ENCODE measurements around the gene PROP1.
"Not testable (repeated sequence)": the region's sequence is repeated elsewhere in the genome, so short reads cannot be mapped to it uniquely, and the experiment has no call there.

The PROP1 gene

DNA sequence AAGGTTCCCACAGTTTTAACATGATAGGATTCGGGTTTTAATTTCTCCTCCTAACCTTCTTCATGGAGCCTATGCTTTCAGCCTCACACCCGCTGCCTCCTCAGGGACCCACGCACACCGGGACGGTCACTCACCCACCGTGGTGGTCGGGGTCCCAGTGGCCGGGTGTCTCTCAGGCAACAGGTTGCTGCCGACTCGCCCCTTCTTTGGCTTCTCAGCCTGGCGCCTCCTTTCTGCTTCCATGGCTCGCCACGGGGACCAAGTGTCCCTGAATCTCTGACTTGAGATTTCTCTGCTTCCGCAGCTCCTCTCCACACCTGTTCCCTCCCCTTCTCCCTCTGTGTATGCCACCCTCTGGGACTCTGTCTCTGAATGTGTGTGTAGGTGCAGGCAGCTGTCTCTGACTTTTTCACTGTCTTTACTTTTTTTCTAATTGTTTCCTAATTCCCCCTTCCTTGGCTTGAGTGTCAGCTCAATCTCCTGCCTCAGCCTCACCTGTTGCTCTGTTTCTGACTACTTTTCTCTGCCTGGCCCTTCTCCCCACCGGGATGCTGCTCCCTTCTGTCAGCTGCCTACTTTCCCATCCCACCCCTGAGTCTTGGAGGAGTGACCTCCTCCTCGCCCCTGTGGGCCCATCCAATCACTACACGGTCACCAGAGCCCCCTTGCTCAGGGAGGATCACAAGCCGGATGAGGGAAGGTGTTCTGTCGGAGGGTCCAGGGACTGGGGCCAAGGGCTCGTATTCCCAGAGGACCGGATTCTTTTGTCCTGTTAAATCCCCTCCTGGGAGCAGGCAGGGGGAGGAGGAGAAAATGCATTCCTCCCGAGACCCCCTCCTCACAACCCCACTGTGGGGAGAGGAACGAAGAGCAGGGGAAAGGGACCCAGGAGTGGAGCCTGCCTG, at the start of gene PROP1:
Gene PROP1, minus strand, starts transcription at position 552 of the 905 bp plus-strand sequence. Its CDS starts 309 bp downstream, at position 243.
- no peak for DNase-seq

DNA sequence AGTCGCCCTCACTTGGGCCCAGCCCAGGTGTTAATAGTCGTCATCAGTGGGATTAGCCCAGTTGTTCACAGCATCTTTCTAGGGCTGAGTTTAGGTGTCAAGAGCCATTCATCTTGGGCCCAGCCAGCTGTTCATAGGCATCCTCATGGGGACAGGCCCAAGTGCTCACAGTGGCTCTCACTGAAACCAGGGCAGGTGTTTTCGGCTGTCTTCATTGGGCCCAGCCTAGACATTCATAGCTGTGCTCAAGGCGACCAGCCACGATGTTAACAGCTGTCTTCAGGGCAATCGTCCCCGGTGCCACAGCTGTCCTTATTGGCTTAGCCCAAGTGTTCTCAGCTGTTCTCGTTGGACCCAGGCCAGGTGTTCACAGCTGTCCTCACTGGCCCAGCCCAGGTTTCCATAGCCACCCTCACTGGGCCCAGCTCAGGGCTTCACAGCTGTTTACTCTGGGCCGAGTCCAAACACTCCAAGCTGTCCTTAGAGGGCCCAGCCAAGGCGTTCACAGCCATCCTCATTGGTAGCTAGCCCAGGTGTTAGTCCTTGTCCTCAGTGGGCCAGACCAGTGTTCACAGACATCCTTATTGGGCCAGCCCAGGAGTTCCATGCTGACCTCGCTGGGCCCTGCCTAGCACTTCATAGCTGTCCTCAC, 23.5 kb upstream of the PROP1 start:
- not testable (repeated sequence) for DNase-seq

DNA sequence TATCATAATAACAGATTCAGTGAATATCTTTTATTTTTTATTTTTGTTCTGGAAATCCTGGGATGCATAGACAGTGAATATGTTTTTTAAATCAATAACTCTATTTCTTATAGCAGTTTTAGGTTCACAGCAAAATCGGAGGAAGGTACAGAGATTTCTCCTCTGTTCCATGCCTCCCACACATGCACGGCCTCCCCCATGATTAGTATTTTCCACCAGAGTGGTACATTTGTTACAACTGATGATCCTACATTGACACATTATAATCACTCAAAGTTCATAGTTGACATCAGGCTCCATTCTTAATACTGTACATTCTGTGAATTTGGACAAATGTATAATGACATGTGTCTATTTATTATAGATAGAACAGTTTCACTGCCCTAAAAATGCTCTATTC, 16.7 kb upstream of the PROP1 start:
- DNase-seq, result not testable (repeated sequence)

DNA sequence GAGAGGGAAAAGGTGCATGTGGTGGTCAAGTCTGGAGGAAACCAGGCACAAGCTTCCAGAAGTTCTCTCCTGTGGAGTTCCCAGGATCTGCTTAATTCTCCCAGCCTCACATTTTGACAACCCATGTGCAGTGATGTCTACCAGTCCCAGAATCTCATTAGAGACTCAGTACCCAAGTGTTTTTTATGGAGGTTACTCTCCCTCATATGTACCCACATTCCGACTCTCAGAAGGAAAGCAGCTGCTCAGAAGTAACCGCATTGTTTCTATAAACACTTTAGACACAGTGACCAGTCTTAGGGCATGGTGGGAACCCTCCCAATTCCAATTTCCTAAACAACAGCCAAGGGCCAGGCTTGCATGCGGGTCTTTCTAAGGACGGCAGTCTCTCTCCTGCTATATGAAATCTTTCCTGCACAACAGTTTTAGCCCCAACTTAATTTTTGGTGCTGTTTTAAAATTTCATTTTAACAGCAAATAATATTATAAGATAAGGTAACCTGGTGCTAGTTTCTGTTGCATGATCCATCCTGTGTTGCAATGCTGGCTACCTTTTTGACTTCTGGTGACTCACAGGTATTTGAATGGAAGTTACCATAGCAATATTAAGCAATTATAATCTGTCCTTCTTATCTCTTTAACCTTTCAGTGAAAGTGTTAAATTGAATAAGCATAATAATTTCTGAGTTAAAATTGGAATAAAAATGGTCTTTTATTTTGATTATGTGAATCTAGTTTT, 15.9 kb upstream of the PROP1 start:
- DNase-seq, result not testable (repeated sequence)

DNA sequence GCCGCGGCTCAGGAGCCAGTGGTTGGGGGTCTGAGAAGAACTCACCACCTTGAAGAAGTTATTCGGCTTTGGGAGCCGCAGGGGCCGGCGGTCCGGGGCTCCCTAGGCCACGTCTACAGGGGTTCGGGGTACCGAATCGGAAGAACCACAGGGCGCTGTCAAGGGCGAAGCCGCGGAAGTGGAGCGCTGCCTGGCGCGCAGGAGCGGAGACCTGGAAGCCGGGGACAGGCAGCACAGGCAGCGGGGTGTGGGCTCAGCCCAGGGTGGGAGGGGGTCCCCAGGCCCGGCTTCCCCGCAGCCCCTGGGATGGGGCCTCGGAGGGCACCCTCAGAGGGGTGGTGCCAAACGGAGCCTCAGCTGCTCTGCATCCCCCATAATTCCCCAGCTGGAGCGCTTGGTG, 11.2 kb upstream of the PROP1 start:
- not testable (repeated sequence) for DNase-seq

DNA sequence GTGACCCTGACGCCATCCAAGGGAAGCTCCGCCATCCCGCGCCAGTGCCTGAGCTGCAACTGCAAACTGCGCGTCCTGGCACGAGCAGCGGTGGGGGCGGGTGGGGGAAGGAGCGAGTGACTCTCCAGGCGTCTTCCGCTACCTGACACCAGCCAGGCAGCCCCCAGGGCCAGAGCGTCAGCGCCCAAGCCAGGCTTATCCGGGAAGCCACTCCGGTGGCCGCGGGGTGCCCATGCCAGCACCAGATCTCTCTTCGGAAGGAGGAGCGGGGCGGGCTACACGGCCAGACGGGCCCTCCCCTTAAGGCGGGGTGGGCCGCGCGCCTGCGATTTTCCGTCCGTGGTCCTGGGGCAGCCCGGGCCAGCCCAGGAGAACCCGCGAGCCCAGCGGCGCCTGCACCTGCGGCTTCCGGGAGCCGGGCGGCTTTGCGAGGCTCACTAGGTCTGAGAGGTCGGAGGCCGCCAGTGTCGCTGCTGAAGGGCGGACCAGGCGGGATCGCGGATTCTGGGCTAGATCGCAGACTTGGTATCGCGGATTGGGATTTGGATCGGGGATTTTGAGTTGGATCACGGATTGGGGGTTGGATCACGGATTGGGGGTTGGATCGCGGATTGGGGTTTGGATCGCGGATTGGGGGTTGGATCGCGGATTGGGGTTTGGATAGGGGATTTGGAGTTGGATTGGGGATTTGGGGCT, 10.6 kb upstream of the PROP1 start:
- DNase-seq, result peak; percentile 3 to 67

DNA sequence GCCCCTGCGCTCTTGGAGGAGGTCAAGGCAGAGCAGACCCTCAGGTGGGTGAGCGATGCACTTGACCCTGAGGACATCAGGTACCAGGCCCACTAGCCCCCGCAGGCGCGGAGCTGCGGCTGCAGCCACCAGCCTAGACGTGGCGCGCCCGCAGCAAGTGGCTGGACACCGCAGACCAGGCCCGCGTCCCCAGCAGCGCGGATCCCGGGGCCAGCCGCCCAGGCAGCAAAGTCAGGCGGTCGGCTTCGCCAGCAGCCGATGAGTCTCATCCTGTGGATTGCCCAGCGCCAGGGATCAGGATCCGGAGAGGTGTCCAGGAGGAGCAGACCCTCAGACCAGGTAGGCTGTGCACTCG, 10.1 kb upstream of the PROP1 start:
- not testable (repeated sequence) for DNase-seq

DNA sequence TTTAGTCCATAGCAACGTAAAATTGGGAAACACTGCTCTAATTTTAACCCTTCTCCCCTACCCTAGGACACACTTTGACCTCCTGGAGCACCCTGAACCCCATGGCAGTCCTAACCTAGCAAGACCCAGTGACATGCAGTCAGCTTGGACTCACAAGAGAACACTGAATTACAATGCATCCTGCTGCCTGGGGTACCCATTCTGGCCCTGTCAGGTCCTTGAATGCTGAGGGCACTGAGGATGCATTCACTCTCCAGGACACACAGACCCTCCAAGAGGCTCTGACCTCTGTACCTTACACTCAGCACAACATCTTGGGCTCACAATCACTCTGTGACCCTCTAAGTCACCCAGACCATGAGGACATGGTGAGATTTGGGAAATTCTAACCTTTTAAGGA, 1.8 kb upstream of the PROP1 start:
- no peak for DNase-seq

DNA sequence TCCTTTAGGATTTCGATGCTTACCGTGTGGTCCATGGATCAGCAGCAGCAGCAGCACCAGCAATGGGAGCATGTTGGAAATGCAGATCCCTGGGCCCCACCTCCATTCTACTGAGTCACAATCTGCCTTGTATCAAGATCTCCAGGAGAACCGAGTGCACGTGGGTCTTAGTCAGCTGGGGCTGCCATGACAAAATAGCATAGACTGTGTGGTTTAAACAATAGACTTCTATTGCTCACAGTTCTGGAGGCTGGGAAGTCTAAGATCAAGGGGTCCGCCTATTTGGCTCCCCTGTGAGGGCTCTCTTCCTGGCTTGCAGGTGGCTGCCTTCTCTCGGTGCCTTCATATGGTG, 1.3 kb upstream of the PROP1 start:
- no peak for DNase-seq

DNA sequence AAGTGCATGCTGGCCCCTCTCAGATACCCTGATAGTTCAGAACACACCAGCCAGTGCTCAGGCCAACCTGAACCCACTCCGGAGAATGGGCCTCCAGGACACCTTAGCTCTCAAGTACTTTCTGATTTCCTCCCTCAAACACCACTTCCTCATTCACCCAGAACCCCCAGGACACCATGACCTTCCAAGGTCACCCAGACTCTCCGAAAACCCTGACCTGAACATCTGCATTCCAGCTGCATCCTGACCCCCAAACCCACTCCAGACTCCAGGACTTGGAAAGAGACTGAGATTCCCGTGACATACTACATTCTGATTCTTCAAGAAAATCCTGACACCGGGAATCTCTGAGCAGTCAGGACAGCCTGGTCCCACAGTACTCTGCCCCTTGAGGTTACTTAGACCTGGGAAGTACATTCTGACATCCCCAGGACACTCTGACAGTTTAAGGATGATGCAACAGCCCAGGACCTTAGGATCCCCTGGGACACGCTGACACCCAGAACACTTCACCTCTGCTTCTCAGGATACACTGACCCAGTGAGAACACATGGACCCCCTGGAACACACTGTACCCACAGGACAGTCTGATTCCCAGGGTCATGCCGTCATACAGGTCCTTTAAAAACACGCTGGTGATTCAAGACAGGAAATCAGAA, 747 bp upstream of the PROP1 start:
- DNase-seq, result no peak

DNA sequence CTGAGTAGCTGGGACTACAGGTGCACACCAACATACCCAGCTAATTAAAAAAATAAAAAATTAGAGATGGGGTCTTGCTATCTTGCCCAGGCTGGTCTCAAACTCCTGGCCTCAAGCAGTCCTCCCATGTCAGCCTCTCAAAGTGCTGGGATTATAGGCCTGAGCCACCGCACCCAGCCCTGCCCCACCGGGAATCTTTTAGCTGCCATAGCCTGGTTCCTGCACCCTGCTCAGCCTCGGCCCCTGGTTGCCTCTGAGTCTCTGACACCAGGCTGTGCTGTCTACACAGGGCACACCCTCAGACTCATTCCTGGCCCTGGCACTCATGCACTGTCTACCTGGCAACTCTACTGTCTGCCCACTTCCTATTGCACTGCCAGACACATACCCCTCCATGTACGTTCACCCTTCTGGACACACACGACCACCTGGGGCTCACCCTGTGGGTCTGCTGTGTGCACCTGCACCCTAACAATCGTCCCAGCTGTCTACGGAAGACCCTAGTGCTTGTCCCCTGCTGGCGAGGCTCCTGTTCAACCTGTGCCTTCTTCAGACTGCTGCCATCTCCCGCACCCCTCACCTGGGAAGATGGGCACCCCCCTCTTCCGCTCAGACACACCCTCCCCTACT, 1.4 kb downstream of the PROP1 start:
- DNase-seq, result no peak

DNA sequence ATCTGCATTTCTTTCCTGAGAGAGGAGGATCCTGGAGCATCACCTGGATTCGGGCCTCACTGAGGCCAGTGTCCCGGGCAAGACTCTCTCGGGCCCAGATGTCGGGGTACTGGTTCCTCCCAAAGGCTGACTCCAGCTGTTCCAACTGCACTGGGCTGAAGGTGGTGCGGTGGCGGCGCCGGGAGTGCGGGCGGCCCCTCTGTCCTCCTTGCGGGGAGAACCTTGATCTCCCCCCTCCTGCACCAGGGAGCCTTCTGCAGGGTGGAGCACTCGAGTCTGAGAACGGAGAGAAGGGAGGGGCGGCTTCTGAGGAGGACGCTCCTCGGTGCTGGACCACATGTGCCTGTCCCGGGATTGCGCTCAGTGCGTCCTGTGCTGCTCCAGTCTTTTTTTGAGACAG, 2.0 kb downstream of the PROP1 start:
- no peak for DNase-seq

DNA sequence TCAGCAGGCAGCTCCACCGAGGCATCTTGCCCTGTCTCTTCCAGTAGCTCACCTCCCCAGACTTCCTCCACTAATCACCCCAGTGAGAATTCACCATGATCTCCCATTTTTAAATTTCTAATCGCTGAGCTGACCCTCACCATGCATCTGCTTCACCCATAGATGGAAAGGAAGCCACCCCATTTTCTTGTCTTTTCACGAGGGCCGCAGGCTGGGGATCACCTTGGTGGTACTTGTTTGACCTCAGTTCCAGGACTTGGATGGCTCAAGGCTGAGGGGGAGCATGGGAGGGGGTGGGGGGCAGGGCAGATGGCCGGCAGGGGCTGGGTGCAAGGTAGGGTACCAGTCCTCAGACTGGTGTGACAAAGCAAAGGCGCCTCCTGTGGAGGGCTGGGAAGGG, 3.6 kb downstream of the PROP1 start:
- no peak for DNase-seq

DNA sequence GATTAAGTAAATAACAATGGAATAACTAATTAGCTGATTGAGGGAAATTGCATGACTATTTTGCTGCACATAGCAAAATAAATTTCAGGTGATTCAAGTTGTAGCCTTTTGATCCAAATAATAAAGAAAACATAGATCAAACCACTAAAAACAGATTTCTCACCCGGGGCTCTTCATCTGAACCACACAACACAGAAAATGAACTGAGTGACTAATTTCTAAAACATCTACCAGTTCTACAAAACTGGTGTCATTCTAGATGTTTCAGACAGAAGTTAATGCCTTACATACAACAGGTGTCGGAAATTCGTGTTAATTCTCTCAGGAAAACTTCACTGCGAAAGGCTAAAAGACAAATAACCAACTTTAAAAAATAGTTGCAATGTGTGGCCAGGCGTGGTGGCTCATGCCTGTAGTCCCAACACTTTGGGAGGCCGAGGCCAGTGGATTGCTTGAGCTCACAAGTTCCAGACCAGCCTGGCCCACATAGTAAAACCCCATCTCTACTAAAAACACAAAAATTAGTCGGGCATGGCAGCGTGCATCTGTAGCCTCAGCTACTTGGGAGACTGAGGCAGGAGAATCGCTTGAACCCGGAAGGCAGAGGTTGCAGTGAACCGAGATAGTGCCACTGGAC, 6.9 kb downstream of the PROP1 start:
- DNase-seq, result no peak

DNA sequence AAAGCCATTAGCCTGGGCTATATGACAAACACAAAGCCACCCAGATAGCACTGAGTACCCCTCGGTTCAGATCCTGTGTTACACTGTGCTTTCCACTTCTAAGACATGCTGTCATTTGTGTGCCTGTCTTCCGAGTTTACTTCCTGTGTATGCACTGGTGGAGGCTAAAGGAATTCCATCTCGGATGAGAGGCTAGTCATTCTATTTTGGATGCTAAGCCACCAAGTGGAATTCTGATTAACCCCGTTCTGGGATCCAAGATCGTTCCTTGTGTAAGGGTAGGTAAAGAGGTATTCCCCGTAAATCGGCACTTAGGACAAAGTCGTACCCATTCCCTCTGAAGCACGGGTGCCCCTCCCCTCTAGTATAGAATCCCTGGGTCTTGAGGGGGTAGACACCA, 8.7 kb downstream of the PROP1 start:
- no peak for DNase-seq

DNA sequence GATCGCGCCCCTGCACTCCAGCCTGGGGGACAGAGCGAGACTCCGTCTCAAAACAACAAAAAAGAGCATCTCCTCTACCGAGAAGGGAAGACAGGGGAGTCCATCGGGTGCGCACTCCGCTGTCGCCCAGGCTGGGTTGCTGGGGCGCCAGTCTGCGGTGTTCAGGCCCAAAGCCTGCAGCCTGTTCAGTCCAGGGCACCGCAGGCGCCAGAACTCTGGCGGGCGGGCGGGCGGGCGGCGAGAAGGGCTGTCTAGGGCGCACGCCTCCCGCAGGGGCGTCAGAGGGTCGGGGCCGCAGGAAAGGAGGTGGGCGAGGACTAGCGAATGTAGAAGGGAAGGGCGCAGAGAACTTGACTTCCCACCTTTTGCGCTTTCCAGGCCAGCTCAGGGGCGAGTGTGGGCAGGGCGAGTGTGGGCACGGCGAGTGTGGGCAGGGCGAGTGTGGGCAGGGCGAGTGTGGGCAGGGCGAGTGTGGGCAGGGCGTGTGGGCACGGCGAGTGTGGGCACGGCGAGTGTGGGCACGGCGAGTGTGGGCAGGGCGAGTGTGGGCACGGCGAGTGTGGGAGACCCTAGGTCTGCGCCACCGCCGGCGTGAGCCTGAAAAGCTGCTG, 10.5 kb downstream of the PROP1 start:
- no peak for DNase-seq

DNA sequence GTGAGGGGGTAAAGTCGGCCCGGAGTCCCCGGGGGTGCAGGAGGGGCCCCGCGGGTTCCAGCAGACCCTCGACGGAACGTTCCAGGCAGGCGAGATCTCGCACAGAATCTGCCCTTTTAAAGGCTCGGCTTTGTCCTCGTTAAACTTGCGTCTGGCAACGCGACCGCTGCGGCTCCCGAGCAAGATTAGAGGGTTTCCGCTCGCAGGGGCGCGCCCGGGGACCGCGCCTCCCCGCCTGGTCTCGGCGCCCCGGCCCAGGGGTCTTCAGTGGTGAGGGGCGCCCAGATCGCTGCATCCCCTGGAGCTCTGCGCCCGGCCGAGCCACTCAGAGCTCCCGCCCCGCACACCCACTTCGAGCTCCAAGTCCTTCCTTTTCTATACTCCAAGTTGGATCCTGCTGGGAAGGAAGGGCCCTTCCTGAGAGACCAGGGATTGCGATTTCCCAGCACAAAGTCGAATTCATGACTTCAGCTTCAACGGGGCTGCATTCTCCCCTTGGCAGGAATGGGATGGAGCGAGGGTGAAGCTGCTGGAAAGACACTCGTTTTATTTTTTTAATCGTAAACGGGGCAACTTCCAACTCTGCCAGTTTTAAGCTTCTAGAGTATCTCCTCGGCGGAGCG, 11.3 kb downstream of the PROP1 start:
- no peak for DNase-seq

DNA sequence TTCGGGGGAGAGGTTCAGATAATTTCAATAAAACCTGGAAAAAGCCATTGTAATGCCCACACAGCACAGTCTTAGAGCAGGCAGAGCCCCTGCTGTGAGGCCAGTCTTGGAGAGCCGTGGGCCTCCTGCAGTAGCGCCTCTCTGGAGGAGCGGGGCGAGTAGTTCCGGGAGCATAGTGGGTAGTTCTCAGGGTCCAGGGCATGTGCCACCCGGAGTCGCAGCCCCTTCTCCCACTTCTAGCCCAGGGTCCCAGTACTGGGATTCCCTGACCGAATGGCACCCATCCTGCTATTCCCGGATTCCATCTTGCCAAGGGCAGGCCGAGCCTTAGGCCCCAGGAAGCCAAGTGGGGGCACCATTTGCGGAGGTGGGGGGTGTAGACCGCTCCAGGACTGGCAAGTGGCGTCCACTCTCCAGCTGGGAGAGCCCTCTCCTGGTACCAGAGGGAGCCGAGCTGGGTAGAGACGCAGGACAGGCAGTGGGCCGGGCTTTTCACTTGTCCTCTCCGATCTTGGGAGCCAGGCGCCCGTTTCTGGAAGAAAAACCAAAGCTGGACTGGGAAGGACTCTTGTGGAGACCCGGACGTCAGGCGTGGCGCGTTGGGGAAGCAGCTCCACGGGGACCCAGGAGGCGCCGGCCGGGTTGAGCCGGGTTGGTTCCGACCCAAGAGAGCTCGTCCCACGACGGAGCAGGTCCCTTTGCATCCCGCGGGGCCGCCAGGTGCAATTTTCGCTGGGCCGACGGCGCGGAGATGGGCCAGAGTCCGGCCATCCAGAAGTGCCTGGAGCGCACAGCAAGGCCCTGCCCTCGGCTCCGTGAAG, 12.1 kb downstream of the PROP1 start:
- DNase-seq, result no peak

DNA sequence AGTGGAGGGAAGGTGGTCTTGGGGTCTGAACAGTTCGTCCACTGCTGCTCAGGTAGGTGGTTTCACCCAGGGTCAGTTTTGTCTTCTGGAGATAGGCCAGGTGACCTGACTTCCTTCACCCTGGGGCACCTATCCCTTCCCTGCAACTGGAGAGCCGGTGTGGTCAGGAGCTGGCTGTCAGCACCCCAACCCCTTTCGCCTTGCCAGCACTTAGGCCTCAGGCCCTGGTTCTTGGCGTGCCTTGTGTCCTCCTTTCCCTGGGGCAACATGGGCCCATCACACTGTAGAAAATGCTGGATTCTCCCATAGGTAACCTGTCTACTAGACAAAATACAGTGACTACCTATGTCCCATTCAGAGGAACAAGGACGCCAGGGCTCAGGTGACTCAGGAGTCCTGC, 13.1 kb downstream of the PROP1 start:
- DNase-seq, result no peak
